ENCODE measurements around the gene MIDN.

DNA sequence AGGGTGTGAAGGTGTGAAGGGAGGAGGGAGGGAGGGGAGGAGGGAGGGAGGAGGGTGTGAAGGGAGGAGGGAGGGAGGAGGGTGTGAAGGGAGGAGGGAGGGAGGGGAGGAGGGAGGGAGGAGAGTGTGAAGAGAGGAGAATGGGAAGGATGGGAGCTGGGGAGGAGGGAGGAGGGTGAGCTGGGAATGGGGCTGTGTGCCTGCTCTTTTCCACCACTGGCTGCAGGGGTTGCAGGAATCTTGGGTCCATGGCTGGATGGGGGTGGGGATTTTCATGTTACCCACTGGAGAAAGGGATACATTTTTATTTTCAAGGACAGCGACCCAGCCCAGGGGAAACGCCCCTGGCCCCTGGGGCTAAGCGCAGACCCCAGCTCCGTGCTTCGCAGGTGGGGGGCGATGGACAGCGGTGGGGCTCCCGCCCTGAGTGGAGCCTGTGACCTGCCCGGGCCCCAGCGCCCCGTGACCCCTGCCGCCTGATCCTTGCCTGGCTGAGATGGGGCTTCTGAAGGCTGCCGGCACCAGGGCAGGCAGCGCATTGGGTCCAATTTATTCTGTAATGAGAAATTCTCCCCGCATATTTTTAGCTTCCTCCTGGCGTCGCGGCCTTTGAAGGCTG is 34.3 kb downstream of the MIDN start:
- TF ChIP-seq POLR2AphosphoS5 (IDR thresholded peaks at IDR 0.05; ENCODE audit: low read depth, low read length) (no peak), TAF1 (IDR thresholded peaks at IDR 0.05; ENCODE audit: borderline replicate concordance, low read depth, low read length) (no peak)

Data from GM12892 (cell line).